Adipose tissue (tissue), 3 donors: ENCODE data around the gene PMS1. TPM values are rescaled to one million over a fixed set of nuclear protein-coding genes. Genes with fewer than 3 reads are reported as not detected.
A peak's percentile ranks its signal among the peaks of the same experiment; 100 is the strongest.
"Not testable (repeated sequence)": the region's sequence is repeated elsewhere in the genome, so short reads cannot be mapped to it uniquely, and the experiment has no call there.

Experiments
- H3K27ac ChIP-seq: one replicate; pipeline ENCODE4 v1.5.1; 2013; ENCODE audit warnings: low read depth, low read length
- WGBS, 3 donors: extraction: QIAGEN DNeasy Blood & Tissue Kit; methylation state at CpG; one replicate each; pipeline ENCODE4 v1.1.7; 2013; 5-methylcytosine and 5-hydroxymethylcytosine counted together
- polyA plus RNA-seq, 3 donors: library from polyadenylated mRNA; stranded (reverse); fragments of 200-250 nt; gene quantifications; one replicate each; pipeline ENCODE4 v1.2.3, GENCODE V29; 2013
- donor health status: healthy with polysubstance abuse.
- donor health status: Bipolar disorder and iron deficiency.
- donor health status: healthy.

The PMS1 gene
- polyA plus RNA-seq: 10 to 100 TPM in 1 of 3 donors, 1 to 10 TPM in 2; 5.3 to 12.8 (median 6.0) TPM

- 0 to 1% (median 1%) methylated on average over 91 to 96 of the region's 96 CpGs for WGBS, 3 donors
- H3K27ac ChIP-seq: peak within 1 kb of the TSS; percentile 6
Observed at GRCh38 chr2:189783927-189784867, at the start of gene PMS1, which contains the start of gene ORMDL1. PMS1 (plus strand) TSS chr2:189784450; CDS start chr2:189791810, 7,360 bp downstream. ORMDL1 (minus strand) TSS chr2:189784339; CDS start chr2:189782595, 1,744 bp downstream.

GRCh38 chr2:189751080-189751658 is 33.1 kb upstream of the PMS1 start:
- 81 to 87% (median 85%) methylated on average over 10 of the region's 10 CpGs for WGBS, 3 donors
- H3K27ac ChIP-seq: no peak overlapping the region

- H3K27ac ChIP-seq: no peak overlapping the region
Observed at GRCh38 chr2:189756311-189756952, 27.8 kb upstream of the PMS1 start.

GRCh38 chr2:189760154-189760553 is 24.1 kb upstream of the PMS1 start:
- not testable (repeated sequence) for H3K27ac ChIP-seq
- WGBS, 3 donors: 97 to 99% (median 98%) methylated on average over 17 of the region's 19 CpGs

More at GRCh38 chr2:189756311-189756952, 27.8 kb upstream of the PMS1 start:
- 73 to 90% (median 81%) methylated on average over 2 of the region's 2 CpGs for WGBS, 3 donors

GRCh38 chr2:189762229-189762550 is 22.1 kb upstream of the PMS1 start:
- H3K27ac ChIP-seq: no peak overlapping the region
- 0 to 1% (median 1%) methylated on average over 7 of the region's 7 CpGs for WGBS, 3 donors

GRCh38 chr2:189762551-189763298 is 21.5 kb upstream of the PMS1 start, which contains the start of gene OSGEPL1:
OSGEPL1 (minus strand) TSS chr2:189762792; CDS start chr2:189761640, 1,152 bp downstream.
- 0% methylated on average over 33 of the region's 33 CpGs for WGBS, 3 donors
- peak within 1 kb of the TSS; percentile 43 for H3K27ac ChIP-seq

GRCh38 chr2:189763908-189764661 is 20.2 kb upstream of the PMS1 start:
- 75 to 85% (median 78%) methylated on average over 4 of the region's 4 CpGs for WGBS, 3 donors
- H3K27ac ChIP-seq: no peak overlapping the region

GRCh38 chr2:189770590-189771322 is 13.5 kb upstream of the PMS1 start:
- WGBS, 3 donors: 61 to 64% (median 62%) methylated on average over 6 of the region's 6 CpGs

GRCh38 chr2:189772212-189772611 is 12.0 kb upstream of the PMS1 start:
- no peak overlapping the region for H3K27ac ChIP-seq
- 66 to 94% (median 93%) methylated on average over 1 of the region's 1 CpG for WGBS, 3 donors

More at GRCh38 chr2:189770590-189771322, 13.5 kb upstream of the PMS1 start:
- no peak overlapping the region for H3K27ac ChIP-seq

GRCh38 chr2:189782221-189782671 is 2.0 kb upstream of the PMS1 start:
- H3K27ac ChIP-seq: no peak overlapping the region
- 37 to 47% (median 47%) methylated on average over 4 of the region's 4 CpGs for WGBS, 3 donors

- WGBS, 3 donors: 0 to 1% (median 1%) methylated on average over 17 of the region's 17 CpGs
Observed at GRCh38 chr2:189783451-189783926, 761 bp upstream of the PMS1 start.

GRCh38 chr2:189791338-189792042 is 7.2 kb downstream of the PMS1 start:
- H3K27ac ChIP-seq: no peak overlapping the region
- 92 to 94% (median 93%) methylated on average over 12 of the region's 12 CpGs for WGBS, 3 donors

More at GRCh38 chr2:189783451-189783926, 761 bp upstream of the PMS1 start:
- H3K27ac ChIP-seq: peak overlapping the region; percentile 6

GRCh38 chr2:189794310-189794709 is 10.1 kb downstream of the PMS1 start:
- H3K27ac ChIP-seq: no peak overlapping the region
- 98 to 100% (median 99%) methylated on average over 1 of the region's 1 CpG for WGBS, 3 donors

GRCh38 chr2:189797902-189798301 is 13.7 kb downstream of the PMS1 start:
- 88 to 91% (median 88%) methylated on average over 6 of the region's 6 CpGs for WGBS, 3 donors
- no peak overlapping the region for H3K27ac ChIP-seq

- WGBS, 3 donors: 60 to 71% (median 62%) methylated on average over 4 of the region's 4 CpGs
- no peak overlapping the region for H3K27ac ChIP-seq
Observed at GRCh38 chr2:189798312-189799029, 14.2 kb downstream of the PMS1 start.

GRCh38 chr2:189799030-189799331 is 14.7 kb downstream of the PMS1 start:
- no peak overlapping the region for H3K27ac ChIP-seq
